Measurements from ENCODE around the gene CEP170B.
"Not testable (repeated sequence)": the region's sequence is repeated elsewhere in the genome, so short reads cannot be mapped to it uniquely, and the experiment has no call there.

CEP170B gene

DNA sequence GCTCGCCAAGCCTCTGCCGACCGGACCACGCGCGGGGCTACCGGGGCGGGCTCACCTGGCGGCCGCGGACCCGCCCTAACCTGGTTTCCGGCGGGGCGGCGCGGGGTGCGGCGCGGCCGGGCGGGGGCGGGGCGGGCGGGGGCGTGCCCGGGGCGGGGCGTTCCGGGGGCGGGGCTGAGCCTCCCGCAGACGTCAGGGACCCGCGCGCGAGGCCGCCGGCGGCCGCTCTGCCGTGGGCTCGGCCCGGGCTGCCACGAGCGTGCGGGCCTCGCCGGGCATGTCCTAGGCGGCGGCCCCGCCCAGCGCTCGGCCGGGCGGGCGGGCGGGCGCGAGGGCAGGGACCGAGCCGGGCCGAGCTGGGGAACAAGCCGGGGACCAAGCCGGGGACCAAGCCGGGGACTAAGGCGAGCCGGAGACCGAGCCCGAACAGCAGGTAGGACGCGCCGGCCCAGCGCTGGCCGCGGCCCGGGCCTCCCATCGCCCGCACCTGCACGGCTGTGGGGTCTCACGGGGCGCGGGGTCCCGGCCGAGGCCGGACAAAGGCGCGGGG is at the start of gene CEP170B:
TSS of gene CEP170B (plus strand) at position 188 of the 550 bp plus-strand sequence. CDS start 3,183 bp downstream, outside the sequence.
- peak; percentile 21 to 31 (median 25) for DNase-seq (ENCODE audit: low read depth in 3 of 3)

DNA sequence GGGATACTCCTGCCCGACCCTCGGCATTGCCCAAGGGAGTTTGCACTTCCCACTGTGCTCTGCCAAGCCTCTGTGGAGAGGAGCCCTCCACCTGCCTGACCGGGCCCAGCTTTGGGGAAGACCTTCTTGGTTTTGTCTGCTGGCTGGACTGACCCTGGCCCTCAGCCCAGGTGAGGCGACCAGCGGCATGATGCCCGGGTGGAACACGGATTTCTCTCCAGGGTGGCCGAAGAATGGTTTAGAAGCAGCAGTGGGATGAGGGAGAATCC is 48.5 kb upstream of the CEP170B start:
- no peak for DNase-seq (ENCODE audit: low read depth in 3 of 3)

DNA sequence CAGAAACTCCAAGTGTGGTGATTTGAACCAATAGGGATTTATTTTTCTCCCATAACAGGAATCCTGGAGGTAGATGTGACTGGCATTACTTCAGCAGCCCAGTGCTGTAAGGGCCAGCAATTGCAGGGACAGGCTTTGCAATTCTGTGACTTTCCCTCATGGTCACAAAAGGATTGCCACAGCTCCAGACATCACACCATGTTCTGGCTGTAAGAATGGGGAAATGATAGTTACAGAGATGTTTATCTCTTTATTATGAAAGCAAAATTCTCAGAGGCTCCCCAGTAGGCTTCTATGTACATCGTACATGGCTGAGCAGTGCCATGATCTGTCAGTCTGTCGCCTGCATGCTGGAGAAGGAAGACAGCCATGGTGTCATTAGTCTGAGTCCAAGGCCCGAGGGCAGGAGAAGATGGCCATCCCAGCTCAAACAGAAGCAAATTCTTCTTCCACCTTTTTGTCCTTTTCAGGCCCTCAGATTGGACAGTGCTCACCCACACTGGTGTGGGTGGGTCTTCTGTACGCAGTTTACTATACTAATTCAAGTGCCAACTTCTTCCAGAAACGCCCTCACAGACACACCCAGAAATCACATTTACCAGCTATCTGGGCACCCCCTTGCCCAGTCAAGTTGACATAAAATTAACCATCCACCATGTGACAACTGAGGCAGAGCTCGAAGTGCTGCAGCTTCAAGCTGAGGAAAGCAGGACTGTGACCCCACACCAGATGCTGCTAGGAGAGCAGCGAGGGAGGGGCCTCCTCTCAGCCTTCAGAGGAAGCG is 46.9 kb upstream of the CEP170B start:
- no peak for DNase-seq (ENCODE audit: low read depth in 3 of 3)

DNA sequence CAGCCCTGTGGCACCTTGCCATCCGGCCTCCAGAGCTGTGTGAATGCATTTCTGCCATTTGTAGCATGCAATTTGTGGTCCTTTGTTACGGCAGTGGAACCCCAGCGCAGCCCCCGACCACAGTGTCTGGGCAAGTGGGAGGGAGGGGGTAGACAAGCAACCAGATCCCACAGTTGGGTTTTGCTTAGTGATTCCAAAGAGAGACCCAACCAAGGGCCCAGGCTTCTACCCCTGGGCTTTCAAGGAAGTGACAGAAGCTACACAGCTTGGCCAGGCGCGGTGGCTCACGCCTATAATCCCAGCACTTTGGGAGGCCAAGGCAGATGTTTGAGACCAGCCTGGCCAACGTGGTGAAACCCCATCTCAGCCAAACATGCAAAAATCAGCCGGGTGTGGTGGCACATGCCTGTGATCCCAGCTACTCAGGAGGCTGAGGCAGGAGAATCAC is 46.3 kb upstream of the CEP170B start:
- DNase-seq (ENCODE audit: low read depth in 3 of 3), result no peak

DNA sequence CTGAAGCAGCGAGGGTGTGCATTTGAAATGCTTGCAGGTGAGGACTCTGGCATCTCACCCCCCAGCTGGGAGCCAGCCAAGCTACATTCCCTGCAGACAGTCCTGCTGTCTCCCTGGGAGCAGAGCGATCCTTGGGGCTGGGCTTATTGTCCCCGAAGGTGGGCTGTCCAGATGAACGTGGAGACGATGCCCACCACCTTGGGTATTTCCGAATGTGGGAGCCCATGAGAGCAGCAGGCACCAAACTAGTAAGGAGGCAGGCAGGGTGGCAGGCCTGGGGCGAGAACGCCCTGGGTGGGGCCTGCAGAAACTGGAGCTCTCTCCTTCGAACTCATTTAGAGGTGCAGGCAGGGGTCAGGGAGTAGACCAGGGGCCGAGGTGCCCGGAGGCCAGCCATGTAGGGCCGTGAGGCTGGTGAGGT is 45.7 kb upstream of the CEP170B start:
- DNase-seq (ENCODE audit: low read depth in 3 of 3), result no peak

DNA sequence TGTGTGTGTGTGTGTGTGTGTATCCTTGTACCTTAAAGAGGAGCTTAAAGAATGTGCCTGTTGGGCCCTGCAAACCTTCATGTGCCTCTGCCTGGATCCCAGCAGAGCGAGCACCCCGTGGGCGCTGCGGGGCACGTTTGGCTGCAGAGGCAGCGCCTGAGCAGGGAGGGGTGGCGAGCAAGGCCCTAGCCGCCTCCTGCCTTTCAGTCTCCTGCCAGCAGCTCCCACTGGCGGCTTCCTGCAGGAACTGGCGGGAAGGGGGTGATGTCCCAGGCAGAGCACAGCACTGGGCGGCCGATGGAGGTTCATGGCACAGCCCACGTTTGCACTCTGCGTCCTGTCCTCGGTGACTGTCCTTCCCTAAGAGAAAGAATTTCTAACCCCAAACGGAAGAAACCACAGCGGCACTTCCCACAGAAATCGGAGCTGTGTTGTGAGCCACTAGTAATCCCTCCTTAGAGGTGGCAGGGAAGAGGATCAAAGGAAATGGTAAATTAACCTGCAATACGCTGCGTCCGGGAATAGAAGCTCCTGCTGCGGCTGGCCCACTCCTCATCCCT is 44.3 kb upstream of the CEP170B start:
- no peak for DNase-seq (ENCODE audit: low read depth in 3 of 3)

DNA sequence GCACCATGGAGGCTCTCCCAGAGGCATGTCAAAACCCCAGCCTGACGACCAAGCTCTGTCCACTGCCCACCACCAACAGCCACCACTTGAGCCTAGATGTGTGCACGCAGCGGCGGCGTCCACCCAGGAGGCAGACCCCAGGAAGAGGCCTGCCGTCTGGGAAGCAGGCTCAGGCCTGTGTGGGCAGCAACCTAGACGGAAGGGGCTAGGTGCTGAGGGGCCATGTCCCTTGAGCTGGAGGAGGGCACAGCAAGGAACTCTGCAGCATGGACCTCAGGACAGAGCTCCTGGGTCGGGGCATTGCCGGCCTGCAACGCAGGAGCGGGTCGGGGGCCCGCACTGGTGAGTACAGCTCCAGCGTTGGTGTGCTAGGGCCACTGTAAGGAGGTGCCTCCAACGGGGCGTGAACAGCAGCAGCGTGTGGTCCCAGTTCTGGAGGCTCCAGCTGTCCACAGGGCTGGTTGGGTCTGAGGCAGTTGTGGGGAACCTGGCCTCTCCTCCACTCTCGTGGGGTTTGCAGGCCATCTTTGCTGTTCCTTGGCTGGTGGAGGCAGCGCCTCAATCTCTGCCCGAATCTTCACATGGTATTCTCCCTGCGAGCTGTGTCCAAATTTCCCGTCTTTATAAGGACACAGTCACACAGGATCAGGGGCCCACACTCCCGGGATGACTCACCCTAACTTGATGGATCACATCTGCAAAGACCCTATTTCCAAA is 43.7 kb upstream of the CEP170B start:
- DNase-seq (ENCODE audit: low read depth in 3 of 3), result no peak

DNA sequence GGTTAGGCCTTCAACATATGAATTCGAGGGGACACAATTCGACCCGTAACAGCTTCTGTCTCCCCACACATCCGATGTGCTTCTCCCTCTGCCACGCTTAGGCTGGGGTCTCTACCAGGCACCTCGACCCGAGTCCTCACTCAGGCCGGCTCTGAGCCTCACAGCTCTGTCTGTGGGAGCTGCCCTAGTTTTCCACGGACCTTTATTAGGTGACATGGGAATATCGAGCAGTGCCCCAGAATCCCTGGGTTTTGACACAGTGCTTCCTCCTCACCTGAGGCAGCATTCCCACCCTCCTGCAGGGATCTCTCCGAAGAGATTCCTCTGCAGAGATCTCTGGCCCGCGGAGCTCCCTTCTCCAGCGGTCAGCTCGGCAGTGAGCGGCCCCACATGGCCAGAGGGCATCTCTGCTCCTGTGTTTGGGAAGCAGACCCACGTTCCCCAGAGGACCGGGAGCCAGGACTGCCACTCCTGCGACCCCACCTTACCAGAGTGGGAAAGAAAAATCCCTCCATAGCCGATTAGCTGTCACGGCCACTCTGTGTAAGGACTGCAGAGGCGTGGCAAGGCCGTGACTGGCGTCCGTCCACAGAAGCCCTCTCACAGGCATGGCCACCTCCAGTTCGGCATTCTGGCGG is 43.0 kb upstream of the CEP170B start:
- no peak for DNase-seq (ENCODE audit: low read depth in 3 of 3)

DNA sequence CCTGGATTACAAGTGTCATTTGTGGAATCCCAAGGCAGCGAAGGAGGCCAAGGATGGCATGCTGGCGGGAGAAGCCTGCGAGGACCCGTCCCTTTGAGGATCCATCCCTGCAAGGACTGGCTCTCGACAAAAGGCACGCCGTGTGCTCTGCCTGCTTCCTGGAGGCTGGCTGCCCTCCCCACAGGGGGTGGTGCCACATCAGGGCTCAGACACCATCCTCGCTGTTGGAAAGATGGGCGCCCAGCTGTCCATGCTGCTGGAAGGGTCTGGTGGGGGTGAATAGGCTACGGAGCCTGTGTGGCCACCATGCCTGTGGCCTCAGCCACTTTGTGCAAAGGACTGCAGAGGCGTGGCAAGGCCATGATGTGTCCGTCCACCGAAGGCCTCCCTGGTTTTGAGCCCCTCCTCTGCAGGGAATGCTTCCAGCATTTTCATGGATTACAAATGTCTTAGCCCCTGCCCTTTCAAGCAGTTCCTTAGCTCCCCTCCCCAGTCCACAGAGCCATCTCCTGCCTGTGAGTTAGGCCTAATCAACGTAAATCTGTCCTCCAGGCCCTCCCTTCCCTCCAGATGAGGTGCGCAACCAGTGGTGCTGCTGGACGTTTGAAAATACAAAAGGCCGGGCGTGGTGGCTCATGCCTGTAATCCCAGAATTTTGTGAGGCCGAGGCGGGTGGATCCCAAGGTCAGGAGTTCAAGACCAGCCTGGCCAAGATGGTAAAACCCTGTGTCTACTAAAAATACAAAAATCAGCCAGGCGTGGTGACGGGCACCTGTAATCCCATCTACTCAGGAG is 42.0 kb upstream of the CEP170B start:
- DNase-seq (ENCODE audit: low read depth in 3 of 3), result no peak

DNA sequence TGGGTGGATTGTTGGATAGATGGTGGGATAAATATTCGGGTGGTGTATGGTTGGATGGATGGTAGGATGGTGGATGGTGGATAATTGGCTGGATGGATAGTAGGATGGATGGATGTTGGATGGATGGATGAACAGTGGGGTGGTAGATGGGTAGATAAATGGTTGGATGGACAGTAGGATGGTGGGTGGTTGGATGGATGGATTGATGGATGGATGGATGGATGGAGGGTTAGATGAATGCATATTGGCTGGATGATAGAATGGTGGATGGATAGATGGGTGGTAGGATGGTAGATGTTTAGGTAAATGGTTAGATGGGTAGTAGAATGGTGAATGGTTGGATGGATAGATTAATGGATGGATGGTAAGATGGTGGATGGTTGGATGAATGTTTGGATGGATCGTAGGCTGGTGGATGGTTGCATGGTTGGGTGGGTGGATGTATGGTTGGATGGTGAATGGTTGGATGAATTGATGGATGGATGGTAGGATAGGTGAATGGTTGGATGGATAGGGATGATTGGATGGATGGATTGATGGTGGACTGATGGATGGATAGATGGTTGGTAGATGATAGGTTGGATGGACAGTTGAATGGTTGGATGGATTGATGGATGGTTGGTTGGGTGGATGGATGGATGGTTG is 40.6 kb upstream of the CEP170B start:
- no peak for DNase-seq (ENCODE audit: low read depth in 3 of 3)

DNA sequence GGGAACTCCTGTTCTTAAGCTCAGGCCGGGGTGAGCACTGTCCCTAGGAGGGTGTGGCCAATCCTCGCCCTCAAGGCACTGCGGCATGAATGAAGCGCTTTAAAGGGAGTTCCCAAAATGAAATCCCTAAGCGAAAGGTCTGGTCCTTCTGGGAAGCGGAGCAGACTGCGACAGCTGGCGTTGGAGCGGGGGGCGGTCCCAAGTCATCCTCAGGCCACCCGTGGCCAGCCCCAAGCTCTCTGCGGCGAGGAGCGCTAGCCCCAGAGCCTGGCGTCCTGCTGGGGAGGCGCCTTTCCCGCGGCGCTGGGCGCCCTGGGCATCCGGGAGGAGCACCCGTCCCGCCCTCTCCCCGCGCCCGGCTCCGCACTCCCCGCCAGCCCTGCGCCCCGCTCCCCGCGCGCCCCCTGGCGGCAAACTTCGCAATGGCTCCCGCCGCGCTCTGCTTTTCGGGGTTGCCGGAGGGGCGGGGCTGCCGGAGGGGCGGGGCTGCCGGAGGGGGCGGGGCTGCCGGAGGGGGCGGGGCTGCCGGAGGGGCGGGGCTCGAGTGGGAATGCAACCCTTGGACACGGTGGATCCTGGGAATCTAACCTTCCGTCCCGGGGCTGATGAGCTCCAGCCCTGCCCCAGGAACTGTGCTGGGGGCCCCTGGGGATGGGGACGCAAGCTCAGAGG is 38.7 kb upstream of the CEP170B start:
- DNase-seq (ENCODE audit: low read depth in 3 of 3), result peak; percentile 89 to 97 (median 92)

DNA sequence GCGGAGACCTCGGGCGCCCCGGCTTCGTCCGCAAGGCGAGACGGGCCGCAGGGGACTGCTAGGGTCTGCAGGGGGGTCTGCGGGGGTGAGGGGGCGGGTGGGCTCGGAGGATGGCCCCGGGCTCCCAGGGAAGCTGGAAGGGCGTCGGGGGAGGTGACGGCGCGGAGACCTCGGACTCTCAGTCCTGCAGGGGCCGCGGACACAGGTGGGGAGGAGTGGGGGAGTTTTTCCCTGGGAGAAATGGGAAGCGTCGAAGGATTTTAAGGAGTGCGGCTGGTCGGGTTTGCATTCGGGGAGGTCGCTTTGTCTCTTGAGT is 38.2 kb upstream of the CEP170B start:
- no peak for DNase-seq (ENCODE audit: low read depth in 3 of 3)

DNA sequence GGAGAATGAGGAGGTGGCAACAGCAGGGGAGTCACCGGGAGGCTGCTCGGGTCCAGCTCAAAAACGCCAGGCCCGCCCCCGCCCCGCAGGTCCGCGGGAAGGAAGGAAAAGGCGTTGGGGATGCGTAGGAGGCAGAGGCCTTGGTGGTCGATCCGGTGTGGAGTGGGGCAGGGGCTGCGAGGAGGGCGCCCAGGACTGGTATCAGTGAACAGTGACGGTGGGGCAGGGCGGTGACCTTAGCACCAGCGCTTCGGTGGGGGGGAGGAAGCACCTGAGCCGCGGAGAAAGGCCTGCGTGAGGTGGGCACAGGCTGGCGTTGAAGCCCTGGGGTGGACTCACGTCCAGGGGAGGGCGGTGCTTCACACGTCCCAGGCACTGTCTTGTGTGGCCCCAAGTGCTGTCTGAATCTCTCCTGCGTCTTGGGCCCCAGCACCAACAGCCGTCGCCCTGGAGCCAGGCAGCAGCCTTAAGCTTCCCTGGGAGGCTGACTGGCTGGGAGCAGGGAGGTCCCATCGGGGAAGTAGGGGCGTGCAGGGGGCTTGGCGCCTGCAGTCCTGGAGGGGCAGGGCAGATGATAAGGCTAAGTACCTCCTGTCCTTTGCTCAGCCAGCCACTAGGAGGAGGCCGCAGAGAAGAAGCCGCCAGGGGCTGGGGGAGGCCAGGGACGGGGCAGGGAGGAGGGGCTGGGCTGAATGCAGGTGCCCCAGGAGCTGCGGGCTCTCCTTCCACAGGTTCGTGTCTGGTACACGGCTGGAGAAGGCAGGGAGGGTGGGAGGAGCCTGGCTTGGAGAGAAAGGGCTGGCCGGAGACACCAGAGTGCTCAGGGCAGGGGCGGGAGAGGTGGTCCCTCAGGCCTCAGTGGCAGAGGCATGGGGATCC is 37.7 kb upstream of the CEP170B start:
- no peak for DNase-seq (ENCODE audit: low read depth in 3 of 3)

DNA sequence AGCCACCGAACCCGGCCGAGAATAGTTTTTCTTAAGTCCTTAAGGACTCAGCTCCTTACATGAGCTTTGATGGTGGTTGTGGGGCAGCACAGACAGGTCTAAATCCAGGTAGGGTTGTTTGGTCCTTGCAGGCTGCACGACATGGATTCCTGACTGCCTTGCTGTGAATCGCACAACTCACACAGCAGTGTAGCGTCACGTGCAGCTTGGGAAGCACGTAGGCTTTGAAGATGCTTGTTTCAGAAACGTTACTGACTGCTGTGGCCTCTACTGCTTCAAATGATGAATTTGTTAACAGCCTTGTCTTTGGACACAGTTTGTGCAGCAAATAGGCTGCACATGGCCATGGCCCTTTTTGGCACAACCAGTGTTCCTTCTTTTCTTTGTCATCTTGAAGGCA is 34.3 kb upstream of the CEP170B start:
- DNase-seq (ENCODE audit: low read depth in 3 of 3), result no peak

DNA sequence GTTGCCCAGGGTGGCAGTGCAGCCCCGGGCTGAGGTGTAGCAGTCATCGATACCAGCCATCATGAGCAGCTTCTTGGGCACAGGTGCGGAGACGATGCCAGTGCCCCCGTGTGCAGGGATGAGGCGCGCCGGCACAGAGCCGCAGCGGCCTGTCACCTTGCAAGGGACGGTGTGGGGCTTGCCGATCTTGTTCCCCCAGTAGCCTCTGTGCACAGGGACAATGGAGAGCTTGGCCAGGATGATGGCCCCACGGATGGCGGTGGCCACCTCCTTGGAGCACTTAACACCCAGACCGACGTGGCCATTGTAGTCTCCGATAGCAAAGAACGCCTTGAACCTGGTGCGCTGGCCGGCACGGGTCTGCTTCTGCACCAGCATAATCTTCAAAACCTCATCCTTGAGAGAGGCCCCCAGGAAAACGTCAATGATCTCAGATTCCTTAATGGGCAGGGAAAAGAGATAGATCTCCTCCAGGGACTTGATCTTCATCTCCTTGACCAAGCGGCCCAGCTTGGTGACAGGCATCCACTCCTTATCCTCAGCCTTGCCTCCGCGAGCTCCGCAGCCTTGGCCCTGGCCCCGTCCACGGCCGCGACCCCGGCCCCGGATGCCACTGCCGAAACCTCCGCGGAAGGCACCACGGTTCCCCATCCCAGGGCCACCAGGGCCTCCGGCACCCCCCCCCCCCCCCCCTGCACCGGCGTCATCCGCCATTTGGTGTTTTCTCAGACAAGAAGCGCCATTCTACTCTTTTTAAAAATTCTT is 28.7 kb upstream of the CEP170B start:
- not testable (repeated sequence) for DNase-seq (ENCODE audit: low read depth in 3 of 3)

DNA sequence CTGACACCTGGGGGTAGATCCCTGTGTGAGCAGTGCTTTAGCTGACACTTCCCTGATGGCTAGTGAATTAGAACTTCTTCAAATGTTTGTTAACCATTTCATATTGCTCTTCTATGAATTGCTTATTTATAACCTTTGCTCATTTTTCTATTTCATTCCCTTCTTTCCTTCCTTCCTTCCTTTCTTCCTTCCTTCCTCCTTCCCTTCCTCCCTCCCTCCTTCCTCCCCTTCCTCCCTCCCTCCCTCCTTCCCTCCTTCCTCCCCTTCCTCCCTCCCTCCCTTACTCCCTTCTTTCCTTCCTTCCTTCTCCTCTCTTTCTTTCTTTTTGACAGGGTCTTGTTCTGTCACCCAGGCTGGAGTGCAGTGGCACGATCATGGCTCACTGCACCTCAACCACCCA is 23.3 kb upstream of the CEP170B start:
- no peak for DNase-seq (ENCODE audit: low read depth in 3 of 3)

DNA sequence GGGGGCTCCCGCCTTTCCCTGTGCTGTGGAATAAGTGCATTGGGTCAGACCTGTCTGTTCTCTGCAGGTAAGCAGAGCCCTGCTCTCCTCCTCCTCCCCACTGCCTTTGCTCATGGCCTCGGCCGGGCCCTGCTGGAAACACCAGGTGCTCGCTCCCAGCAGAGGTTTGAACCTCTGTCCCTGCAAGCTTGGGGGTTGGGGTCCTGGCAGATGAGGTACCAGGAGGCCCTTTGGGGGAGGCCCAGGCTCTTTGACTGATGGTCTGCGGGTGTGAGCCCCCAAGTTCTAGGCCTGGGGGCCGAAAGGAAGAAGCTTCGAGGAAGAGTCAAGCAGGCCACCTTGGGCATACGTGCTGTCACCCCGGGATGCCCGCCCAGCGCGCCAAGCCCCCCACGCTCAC is 22.1 kb upstream of the CEP170B start:
- no peak for DNase-seq (ENCODE audit: low read depth in 3 of 3)

DNA sequence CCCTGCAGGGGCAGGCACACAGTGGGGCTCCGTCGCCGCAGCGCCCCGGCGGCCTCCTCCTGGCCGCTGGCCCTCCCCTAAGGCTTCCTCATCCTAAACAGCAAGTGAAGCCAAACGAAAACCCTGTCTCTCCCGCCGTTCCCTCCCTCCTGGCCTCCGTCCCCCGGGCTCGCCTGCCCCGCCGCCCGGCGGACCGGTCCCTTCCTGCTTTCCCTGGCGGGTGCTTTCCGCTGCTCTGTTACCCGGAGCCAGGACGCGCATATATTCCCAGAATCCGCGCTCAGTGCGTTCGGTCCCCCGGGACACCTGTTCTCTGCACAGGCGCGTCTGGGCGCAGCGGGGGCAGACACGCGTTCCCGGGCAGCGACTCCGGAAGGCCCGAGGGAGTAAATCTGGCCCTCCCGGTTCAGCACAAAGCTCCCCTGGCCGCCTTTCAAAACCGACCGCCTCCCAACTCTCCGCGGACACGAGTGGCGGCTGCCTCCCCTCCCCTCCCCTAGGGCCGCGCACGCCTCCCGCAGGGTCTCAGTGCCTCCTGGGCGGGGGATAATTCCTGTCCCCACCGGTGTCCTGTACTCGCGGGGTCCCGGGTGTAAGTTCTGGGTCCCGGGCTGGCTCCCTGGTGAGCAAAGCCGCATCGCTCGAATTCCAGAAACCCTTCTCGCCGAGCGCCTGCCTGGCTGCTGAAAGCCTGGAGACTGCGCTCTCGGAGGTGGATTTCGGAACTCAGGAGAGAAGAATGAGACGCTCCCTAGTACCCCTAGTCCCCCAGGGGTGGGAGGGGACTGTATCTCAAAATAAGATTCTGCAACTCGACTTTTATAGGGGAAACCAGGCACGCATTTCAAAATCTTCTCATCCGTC is 21.4 kb upstream of the CEP170B start:
- no peak for DNase-seq (ENCODE audit: low read depth in 3 of 3)

Measured in stimulated activated CD4-positive, alpha-beta T cell treated with anti-CD3 and anti-CD28 coated beads, TNF-alpha, amount 100 ng/mL, for 4 hours (primary cell).